IPS-11a (cell line): Measurements from ENCODE around the gene ELMO1.

ENCODE experiments used
- H3K4me3 ChIP-seq: one replicate; pipeline ENCODE4 v1.5.1; 2013; ENCODE audit warnings: low read depth, low read length, control low read depth

ELMO1 gene

GRCh38 chr7:37376386-37376785 is 72.3 kb downstream of the ELMO1 start:
- no peak overlapping the region for H3K4me3 ChIP-seq

DNA sequence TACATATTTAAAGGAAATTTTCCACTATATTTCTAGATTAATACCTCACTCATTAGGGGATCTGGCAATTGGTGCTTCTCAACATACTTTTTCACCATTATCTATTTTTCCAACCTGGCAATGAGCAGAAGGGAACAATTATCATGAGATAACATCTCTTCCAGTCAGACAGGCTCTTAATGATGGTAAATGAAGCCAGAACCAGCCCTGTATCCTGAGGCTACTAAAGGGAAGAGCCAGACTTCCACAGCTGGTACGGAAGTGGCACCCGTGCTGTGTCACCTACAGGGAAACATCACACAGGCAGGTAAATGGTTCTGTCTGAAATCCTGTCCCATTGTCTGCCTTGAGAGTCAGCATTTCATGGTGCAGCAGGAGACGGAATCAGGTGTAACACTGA is 75.9 kb downstream of the ELMO1 start:
- H3K4me3 ChIP-seq = no peak overlapping the region

- no peak overlapping the region for H3K4me3 ChIP-seq
These were observed 76.9 kb downstream of the ELMO1 start for GRCh38 chr7:37371755-37372154.

DNA sequence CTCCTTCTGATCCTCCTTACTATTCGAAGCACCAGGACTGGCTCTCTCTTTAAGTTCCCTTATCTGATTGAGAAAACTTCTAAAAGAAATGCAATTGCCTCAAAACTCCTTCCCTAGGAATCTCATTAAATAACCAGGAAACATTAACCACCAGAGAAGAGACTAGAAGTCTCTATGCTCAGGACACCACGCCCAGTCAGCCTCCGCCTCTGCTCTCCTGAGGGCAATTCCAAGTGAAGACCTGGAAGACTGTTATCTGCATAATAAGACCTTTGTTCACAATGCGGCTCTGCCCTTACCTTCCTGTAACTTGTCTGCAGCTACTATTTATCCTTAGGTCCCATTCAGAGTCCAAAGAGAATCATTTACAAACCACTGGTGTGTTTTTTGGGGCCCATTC is 78.8 kb downstream of the ELMO1 start:
- no peak overlapping the region for H3K4me3 ChIP-seq

- no peak overlapping the region for H3K4me3 ChIP-seq
These were observed 80.1 kb downstream of the ELMO1 start for GRCh38 chr7:37368540-37368939.

DNA sequence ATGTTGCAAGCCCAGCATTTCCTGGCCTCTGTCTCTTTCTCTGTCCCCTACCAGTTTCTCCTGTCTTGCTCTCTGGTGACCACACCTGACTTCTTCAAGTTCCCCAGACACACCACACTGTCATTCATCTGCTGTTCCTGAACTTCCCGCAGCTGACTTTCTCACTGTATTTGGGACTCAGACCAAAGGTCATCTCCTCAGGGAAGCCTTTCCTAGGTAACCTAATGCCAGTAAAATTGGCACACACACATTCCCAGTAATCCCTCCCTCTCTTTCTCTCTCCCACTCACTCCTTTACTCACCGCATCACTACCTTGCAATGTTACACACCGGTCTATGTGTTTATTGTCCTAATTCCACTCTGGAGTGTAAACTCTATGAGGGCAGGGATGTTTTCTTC is 81.7 kb downstream of the ELMO1 start:
- no peak overlapping the region for H3K4me3 ChIP-seq

DNA sequence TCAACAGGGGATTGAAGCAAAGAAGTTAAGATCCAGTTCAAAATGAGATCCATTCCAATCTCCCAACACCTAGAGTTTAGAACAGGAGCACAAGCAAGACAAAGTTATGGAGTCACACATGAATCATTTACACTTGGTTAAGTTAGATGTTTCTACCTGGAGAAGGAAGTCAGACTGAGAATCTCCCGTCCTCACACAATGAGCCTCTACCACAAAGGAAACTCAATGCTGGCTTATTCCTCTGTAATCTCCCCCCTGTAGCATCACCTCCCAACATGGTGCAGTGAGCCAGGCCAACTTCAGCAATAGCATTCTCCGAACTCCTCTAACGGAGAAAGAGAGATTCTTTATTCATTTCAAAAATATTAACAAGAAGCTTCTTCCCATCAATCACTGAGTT is 82.2 kb downstream of the ELMO1 start:
- H3K4me3 ChIP-seq = no peak overlapping the region

- no peak overlapping the region for H3K4me3 ChIP-seq
These were observed 83.3 kb downstream of the ELMO1 start for GRCh38 chr7:37365405-37365804.

GRCh38 chr7:37364856-37365255 is 83.8 kb downstream of the ELMO1 start:
- no peak overlapping the region for H3K4me3 ChIP-seq

DNA sequence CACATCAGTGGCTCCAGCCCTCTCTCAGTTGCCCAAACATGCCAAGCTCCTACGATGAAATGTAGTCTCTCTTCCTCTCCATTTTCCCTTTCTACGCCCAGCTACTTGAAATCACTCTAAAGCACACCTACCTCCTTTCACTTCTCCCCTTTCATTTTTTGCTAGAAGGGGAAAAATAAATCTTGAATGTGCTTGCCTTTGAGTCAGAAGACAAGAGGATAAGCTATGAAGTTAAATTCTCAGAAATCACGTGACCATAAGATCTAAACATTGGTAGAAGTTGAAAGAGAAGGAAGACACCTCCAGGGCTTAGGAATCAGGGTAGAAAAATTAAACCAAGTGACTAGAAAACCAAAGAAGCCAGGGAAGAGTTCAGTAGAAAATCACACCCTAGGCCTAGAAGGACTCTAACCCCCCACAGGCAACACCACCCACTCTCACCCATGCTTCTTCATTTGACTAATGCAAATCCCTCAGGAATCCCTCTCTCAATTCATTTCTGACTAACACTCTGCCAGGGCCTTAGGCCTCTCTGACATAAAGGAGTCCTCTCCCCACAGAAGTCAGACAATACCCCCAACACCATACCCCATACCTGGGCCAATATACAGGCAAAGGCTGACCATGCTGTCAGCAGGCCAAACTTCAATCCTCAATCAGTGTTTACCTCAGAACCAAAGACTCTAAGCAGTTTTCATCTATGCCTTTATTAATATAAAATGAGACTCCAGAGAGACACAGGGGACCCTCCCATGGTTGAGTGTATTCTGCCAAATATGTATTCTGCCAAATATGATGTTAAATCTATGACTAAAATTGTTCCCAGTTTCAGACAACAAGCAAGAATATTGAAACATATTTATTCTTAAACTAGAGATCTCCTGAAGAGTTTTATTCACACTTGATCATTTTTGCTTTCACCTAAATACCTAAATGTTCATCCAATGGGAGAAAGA is 84.8 kb downstream of the ELMO1 start:
- H3K4me3 ChIP-seq = no peak overlapping the region

- no peak overlapping the region for H3K4me3 ChIP-seq
These were observed 85.9 kb downstream of the ELMO1 start for GRCh38 chr7:37362802-37363201.

DNA sequence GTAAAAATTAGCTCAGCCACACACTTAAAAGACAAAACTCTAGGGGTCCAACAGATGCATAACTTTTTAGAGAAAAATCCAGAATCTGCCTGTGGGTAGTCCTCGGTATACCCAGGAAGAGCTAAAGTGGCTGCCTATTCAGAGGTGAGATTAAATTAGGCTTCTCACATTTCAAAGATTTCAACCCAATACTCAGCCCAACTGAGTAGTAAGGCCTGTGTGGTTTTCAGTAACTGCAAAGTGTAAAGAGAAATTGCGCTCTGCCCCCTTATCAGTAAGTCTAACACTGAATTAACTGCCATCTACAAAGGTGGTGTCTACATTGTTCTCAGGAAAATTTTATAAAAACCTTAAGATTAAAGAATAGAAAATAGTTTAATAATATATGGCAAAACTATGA is 88.2 kb downstream of the ELMO1 start:
- no peak overlapping the region for H3K4me3 ChIP-seq

DNA sequence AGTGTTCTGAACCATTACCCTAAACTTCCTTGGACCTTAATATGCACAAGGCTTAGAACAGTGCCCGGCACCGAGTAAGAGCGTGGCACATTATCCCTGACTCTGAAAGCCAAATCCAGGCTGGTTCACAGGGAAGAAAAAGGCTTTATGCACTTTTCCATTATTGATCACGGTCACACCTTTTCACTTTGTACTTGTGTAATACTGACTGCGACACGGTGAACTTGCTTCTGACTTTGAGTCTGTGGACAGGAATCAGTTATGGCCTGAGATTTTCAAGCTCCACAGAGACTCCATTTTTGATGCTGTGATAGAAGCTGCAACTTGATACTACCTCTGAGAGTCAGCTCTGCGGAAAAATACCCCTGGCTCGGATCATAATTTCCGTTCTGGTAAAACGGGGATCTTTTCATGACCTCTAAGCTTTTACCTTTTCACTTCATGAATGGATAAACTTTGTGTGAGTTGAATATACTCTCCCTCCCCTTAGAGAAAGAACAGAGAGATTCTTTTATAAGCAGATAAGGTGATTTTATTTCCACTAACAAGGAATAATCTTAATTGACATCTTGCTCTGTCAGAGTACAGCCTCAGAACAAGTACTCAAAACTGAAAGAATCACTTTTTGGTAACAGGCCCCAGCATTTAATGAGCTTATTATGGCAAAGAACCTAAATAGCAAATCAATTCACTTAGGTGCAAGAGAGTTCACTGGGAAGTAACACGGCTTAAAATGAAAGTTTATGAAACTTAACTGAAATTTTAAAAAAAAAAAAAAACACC is 88.8 kb downstream of the ELMO1 start:
- no peak overlapping the region for H3K4me3 ChIP-seq

DNA sequence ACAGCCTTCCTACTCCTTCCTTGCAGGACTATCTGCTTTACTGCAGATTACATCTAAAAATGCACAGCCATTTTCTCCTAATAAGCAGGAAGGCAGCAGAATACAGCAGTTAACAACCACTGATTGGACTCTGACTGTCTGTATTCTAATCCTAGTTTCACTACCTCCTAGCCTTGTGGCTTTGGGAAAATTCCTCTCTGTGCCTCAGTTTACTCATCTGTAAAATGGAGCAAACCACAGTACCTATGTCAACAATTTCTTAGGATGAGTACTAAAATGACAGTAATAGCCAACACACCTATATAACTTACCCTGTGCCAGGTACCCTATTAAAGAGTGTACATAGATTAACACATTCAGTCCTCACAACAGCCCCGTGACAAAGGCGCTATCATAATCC is 89.5 kb downstream of the ELMO1 start:
- H3K4me3 ChIP-seq = no peak overlapping the region

DNA sequence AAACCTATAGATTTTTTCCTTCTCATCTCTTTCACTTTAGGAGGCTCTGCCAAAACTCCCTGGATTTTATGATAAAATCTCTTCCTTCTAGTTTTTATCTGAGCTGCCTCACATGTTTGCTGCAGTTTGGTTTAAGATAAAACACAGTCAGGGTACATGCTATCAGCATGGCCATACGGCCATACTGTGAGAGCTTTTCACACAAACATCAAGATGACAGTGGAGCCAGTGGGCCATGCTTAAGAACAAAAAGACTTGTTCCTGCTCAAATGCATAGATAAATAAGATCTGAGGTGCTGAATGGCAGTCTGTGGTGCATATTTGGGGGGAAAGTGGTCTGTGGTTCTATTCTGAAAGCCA is 91.0 kb downstream of the ELMO1 start:
- H3K4me3 ChIP-seq = no peak overlapping the region

GRCh38 chr7:37356911-37357636 is 91.6 kb downstream of the ELMO1 start:
- no peak overlapping the region for H3K4me3 ChIP-seq

- H3K4me3 ChIP-seq = no peak overlapping the region
These were observed 94.0 kb downstream of the ELMO1 start for GRCh38 chr7:37354656-37355131.

DNA sequence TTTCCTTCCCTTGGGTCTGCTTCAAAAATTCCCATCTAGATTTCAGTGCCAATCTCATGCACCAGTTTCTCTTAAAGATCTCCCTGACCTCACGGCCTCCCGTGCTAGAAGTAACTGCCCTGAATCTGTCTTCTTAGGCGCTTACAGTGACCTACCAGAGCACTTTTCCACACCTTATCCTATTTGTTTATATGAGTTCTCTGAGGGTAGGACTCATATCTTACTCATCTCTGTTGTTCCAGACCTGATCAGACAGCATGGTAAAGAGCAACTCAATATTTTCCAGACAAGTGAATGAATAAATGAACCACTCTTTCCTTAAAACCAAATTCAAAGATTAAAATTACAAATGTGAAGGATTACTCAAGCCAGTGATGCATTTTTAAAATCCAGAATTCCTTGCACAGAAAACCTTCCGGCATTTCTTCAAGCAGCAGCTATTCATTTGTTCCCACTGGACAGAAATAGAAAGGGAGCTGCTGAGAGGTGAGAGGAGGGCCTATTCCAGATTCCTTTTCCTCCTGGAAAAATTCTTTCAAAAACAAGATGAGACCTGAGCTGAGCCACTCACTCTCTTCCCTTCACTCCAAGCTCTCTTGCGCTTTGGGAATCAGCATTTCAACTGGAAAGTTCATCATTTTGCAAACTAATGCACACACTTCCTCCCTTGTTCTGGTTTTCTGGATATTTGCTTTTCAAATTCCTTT is 94.6 kb downstream of the ELMO1 start:
- H3K4me3 ChIP-seq = no peak overlapping the region

GRCh38 chr7:37352974-37353948 is 95.4 kb downstream of the ELMO1 start:
- H3K4me3 ChIP-seq = no peak overlapping the region
